Skeletal muscle tissue (tissue), 4 donors: ENCODE data around the gene HEPHL1. TPM values are rescaled to one million over a fixed set of nuclear protein-coding genes. Genes with fewer than 3 reads are reported as not detected.
A peak's percentile ranks its signal among the peaks of the same experiment; 100 is the strongest.

Source experiments
- H3K27ac ChIP-seq: one replicate; pipeline ENCODE4 v1.7.0; 2013; ENCODE audit warnings: mild to moderate bottlenecking, low read depth, low read length, inconsistent platforms
- H3K27me3 ChIP-seq, 3 donors: one replicate each; pipeline ENCODE4 v1.7.0; 2013; ENCODE audit warnings: low read length in 3 of 3; ENCODE audit not compliant: control insufficient read depth in 3 of 3, insufficient read depth in 3 of 3
- H3K36me3 ChIP-seq, 3 donors: one replicate each; pipeline ENCODE4 v1.7.0; 2013; ENCODE audit warnings: low read length in 3 of 3; ENCODE audit not compliant: control insufficient read depth in 3 of 3, insufficient read depth in 3 of 3
- H3K4me1 ChIP-seq, 3 donors: one replicate each; pipeline ENCODE4 v1.7.0; 2013; ENCODE audit warnings: low read length in 3 of 3, mild to moderate bottlenecking in 3 of 3; ENCODE audit not compliant: control insufficient read depth in 3 of 3, insufficient read depth in 3 of 3
- H3K4me3 ChIP-seq, 3 donors: one replicate each; pipeline ENCODE4 v1.7.0; 2013; ENCODE audit warnings: low read length in 3 of 3
- H3K9ac ChIP-seq, 3 donors: one replicate each; pipeline ENCODE4 v1.7.0; 2013; ENCODE audit warnings: low read length in 3 of 3, mild to moderate bottlenecking in 3 of 3, moderate library complexity in 2 of 3, low read depth in 1 of 3
- H3K9me3 ChIP-seq, 3 donors: one replicate each; pipeline ENCODE4 v1.7.0; 2013; ENCODE audit warnings: low read length in 3 of 3; ENCODE audit not compliant: control insufficient read depth in 3 of 3
- total RNA-seq: library from RNA; depleted of rRNA; stranded (reverse); fragments of >200 nt; gene quantifications from one replicate; pipeline ENCODE4 v1.2.3, GENCODE V29; 2014
- donor health status: Osteomylitis.

HEPHL1 gene
- total RNA-seq, 1 donor from 2014 or later: under 0.01 TPM

- Histone ChIP-seq H3K4me3 (no peak overlapping the region), H3K9ac (peak overlapping the region in 1 of 3 donors; percentile 39)
Observed at GRCh38 chr11:94131718-94132115, 110.6 kb downstream of the HEPHL1 start.

GRCh38 chr11:94132152-94132558 is 111.0 kb downstream of the HEPHL1 start:
- Histone ChIP-seq H3K9me3 (no peaks in the 10 kb centered on the region), H3K4me1 (peaks cover 52 to 78% (median 65%) of the 10 kb centered on the region in 3 donors), H3K36me3 (peaks cover 0 to 2% (median 0%) of the 10 kb centered on the region in 3 donors), H3K9ac (no peak overlapping the region), H3K27ac (peak overlapping the region; percentile 97), H3K27me3 (no peaks in the 10 kb centered on the region), H3K4me3 (no peak overlapping the region)

More at GRCh38 chr11:94131718-94132115, 110.6 kb downstream of the HEPHL1 start:
- Histone ChIP-seq H3K27ac (peak overlapping the region; percentile 87), H3K27me3 (no peaks in the 10 kb centered on the region), H3K4me1 (peaks cover 52 to 81% (median 65%) of the 10 kb centered on the region in 3 donors), H3K9me3 (no peaks in the 10 kb centered on the region), H3K36me3 (peaks cover 0 to 2% (median 0%) of the 10 kb centered on the region in 3 donors)

GRCh38 chr11:94132823-94133408 is 111.8 kb downstream of the HEPHL1 start:
- Histone ChIP-seq H3K4me1 (peaks cover 49 to 70% (median 64%) of the 10 kb centered on the region in 3 donors), H3K9ac (peak overlapping the region in 1 of 3 donors; percentile 25), H3K27ac (peak overlapping the region; percentile 97), H3K27me3 (no peaks in the 10 kb centered on the region), H3K36me3 (peaks cover 0 to 2% (median 0%) of the 10 kb centered on the region in 3 donors), H3K4me3 (no peak overlapping the region), H3K9me3 (no peaks in the 10 kb centered on the region)

GRCh38 chr11:94133752-94134151 is 112.6 kb downstream of the HEPHL1 start:
- peak overlapping the region; percentile 97 for H3K27ac ChIP-seq
- H3K9me3 ChIP-seq: no peaks in the 10 kb centered on the region
- H3K9ac ChIP-seq: no peak overlapping the region
- no peaks in the 10 kb centered on the region for H3K27me3 ChIP-seq
- H3K36me3 ChIP-seq: peaks cover 0 to 2% (median 0%) of the 10 kb centered on the region in 3 donors
- peak overlapping the region in 1 of 3 donors; percentile 11 for H3K4me3 ChIP-seq
- H3K4me1 ChIP-seq: peaks cover 44 to 65% (median 60%) of the 10 kb centered on the region in 3 donors

GRCh38 chr11:94134651-94135512 is 113.7 kb downstream of the HEPHL1 start:
- Histone ChIP-seq H3K4me1 (peaks cover 38 to 61% (median 55%) of the 10 kb centered on the region in 3 donors), H3K4me3 (peak overlapping the region; percentile 37 to 59 (median 41)), H3K9ac (peak overlapping the region; percentile 60 to 80 (median 69)), H3K27me3 (no peaks in the 10 kb centered on the region), H3K36me3 (peaks cover 0 to 2% (median 0%) of the 10 kb centered on the region in 3 donors), H3K9me3 (no peaks in the 10 kb centered on the region), H3K27ac (peak overlapping the region; percentile 97)

GRCh38 chr11:94139416-94139815 is 118.3 kb downstream of the HEPHL1 start:
- Histone ChIP-seq H3K4me3 (no peak overlapping the region), H3K27me3 (no peaks in the 10 kb centered on the region), H3K27ac (no peak overlapping the region), H3K9ac (no peak overlapping the region), H3K4me1 (peaks cover 12 to 32% (median 28%) of the 10 kb centered on the region in 3 donors), H3K36me3 (no peaks in the 10 kb centered on the region), H3K9me3 (no peaks in the 10 kb centered on the region)

- Histone ChIP-seq H3K4me1 (peaks cover 6 to 27% (median 21%) of the 10 kb centered on the region in 3 donors), H3K27me3 (no peaks in the 10 kb centered on the region), H3K36me3 (no peaks in the 10 kb centered on the region), H3K9ac (no peak overlapping the region), H3K27ac (no peak overlapping the region), H3K4me3 (no peak overlapping the region), H3K9me3 (no peaks in the 10 kb centered on the region)
Observed at GRCh38 chr11:94140154-94140655, 119.1 kb downstream of the HEPHL1 start.

GRCh38 chr11:94141511-94142307 is 120.6 kb downstream of the HEPHL1 start:
- H3K4me3 ChIP-seq: no peak overlapping the region
- no peaks in the 10 kb centered on the region for H3K36me3 ChIP-seq
- H3K27me3 ChIP-seq: no peaks in the 10 kb centered on the region
- H3K9me3 ChIP-seq: no peaks in the 10 kb centered on the region
- no peak overlapping the region for H3K27ac ChIP-seq
- H3K4me1 ChIP-seq: peaks cover 5 to 24% (median 13%) of the 10 kb centered on the region in 3 donors
- H3K9ac ChIP-seq: no peak overlapping the region
